Activated T-helper 2 cell treated with anti-CD3 and anti-CD28 coated beads, Interferon-gamma antibody, Interleukin-2, Interleukin-4, amounts not matched to agents 10 μg/mL and 5 μg/mL and 100 μg/mL, durations not matched to agents 14 hours and 24 hours and 36 hours (primary cell): ENCODE data around the gene CCDC88C. TPM values are rescaled to one million over a fixed set of nuclear protein-coding genes. Genes with fewer than 3 reads are reported as not detected.

Source experiments
- DNase-seq: peaks from one replicate; pipeline ENCODE4 v3.0.0; 2021; ENCODE audit warnings: low spot score
- H3K27ac Mint-ChIP-seq: one replicate; pipeline ENCODE4 v1.8.0; 2021; ENCODE audit warnings: mixed read lengths
- H3K27me3 Mint-ChIP-seq: one replicate; pipeline ENCODE4 v1.8.0; 2021; ENCODE audit warnings: low read depth, mixed read lengths
- H3K36me3 Mint-ChIP-seq: one replicate; pipeline ENCODE4 v1.8.0; 2021; ENCODE audit warnings: low read depth, mixed read lengths
- H3K4me1 Mint-ChIP-seq: one replicate; pipeline ENCODE4 v1.8.0; 2021; ENCODE audit warnings: low read depth, mixed read lengths
- H3K4me3 Mint-ChIP-seq: one replicate; pipeline ENCODE4 v1.8.0; 2021; ENCODE audit warnings: low read depth, mild to moderate bottlenecking, moderate library complexity, mixed read lengths
- H3K9me3 Mint-ChIP-seq: one replicate; pipeline ENCODE4 v1.8.0; 2021; ENCODE audit warnings: mixed read lengths
- intact Hi-C: fragments of 100-400 bp; cut with micrococcal nuclease; formaldehyde crosslinking; loops from one replicate; pipeline ENCODE4 v1.15.1; 2023
- total RNA-seq: library from RNA; stranded (reverse); gene quantifications from 2 replicates; pipeline ENCODE4 v1.2.3, GENCODE V29; 2022

CCDC88C gene
- total RNA-seq, 1 donor from 2014 or later: 95.3 TPM

DNA sequence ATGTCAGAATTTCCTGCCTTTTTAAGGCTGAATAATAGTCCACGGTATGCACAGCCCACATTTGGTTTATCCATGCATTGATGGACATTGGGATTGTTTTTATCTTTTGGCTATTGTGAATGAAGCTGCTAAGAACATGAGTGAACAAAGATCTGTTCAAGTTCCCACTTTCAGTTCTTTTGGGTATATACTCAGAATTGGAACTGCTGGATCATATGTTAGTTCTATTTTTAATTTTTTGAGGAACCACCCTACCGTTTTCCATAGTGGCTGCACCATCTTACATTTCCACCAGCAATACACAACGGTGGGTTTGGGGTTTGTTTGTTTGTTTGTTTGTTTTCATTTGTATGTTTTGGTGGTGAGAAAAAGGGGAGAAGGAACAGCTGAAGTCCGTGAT, 179.5 kb downstream of the CCDC88C start:
- no peak for DNase-seq
- no peaks in the 10 kb centered on the region for H3K9me3 Mint-ChIP-seq
- H3K36me3 Mint-ChIP-seq: peaks cover 77% of the 10 kb centered on the region
- H3K4me3 Mint-ChIP-seq: no peak overlapping the region
- no peaks in the 10 kb centered on the region for H3K27me3 Mint-ChIP-seq
- peak overlapping the region; percentile 63 for H3K27ac Mint-ChIP-seq
- H3K4me1 Mint-ChIP-seq: peaks cover 52% of the 10 kb centered on the region
- intact Hi-C loops: no loop called here

DNA sequence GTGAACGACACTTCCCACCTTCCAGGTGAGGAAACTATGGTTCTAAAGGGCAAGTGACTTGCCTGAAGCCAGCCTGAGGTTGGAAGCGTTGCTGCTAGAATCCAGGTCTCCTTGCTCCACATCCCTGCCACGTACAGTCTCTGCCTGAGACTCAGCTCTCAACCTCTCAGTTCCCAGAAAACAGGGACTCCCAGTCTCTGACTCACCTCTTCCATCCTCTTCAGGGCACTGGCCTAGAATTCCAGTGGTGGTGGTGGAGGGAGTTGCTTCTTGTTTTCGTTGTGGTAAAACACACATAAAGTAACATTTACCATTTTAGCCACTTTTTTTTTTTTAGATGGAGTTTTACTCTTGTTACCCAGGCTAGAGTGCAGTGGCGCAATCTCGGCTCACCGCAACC, 180.4 kb downstream of the CCDC88C start:
- H3K4me1 Mint-ChIP-seq: peaks cover 50% of the 10 kb centered on the region
- intact Hi-C loops: no loop called here
- H3K9me3 Mint-ChIP-seq: no peaks in the 10 kb centered on the region
- peaks cover 81% of the 10 kb centered on the region for H3K36me3 Mint-ChIP-seq
- peak overlapping the region; percentile 24 for H3K27ac Mint-ChIP-seq
- DNase-seq: no peak
- no peak overlapping the region for H3K4me3 Mint-ChIP-seq
- no peaks in the 10 kb centered on the region for H3K27me3 Mint-ChIP-seq

DNA sequence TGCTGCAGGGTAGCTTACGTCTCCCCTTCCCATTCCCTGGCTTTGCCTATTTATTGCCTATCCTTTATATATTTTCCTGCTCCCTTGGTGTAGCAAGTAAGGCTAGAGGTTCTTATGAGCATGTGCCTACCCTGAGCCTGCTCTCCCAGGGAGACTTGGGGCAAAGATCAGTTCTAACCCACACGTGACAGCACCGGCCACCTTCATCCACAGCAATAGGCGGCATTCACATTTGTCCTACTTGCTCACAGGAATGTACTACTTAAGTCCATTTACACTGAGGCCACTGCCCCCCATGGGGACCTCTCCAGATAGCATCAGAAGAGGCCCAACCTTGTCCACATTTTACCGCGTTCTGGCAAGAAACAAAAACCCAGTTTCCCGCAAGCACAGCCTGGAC, 181.8 kb downstream of the CCDC88C start:
- DNase-seq: no peak
- Mint-ChIP-seq H3K27me3 (no peaks in the 10 kb centered on the region), H3K4me1 (peaks cover 49% of the 10 kb centered on the region), H3K36me3 (peaks cover 83% of the 10 kb centered on the region), H3K27ac (peak overlapping the region; percentile 42), H3K9me3 (peaks cover 6% of the 10 kb centered on the region), H3K4me3 (no peak overlapping the region)
- intact Hi-C loops: no loop called here

DNA sequence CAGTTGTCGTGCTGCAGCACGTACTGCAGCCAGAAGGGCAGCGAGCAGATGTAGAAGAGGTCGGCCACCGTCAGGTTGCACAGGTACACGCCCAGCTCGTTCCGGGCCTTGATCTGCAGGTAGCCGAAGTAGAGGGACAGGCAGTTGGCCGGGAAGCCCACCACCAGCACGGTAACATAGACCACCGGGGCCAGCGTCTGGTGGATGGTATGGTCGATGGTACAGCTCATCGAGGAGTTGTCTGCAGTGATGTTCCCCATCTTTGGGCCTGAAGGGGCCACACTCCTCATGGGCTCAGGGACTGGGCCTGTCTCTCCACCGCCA, 182.9 kb downstream of the CCDC88C start:
- Mint-ChIP-seq H3K27me3 (no peaks in the 10 kb centered on the region), H3K27ac (no peak overlapping the region), H3K9me3 (peaks cover 9% of the 10 kb centered on the region), H3K36me3 (peaks cover 88% of the 10 kb centered on the region), H3K4me3 (no peak overlapping the region), H3K4me1 (peaks cover 52% of the 10 kb centered on the region)
- DNase-seq: no peak
- intact Hi-C loops: no loop called here

DNA sequence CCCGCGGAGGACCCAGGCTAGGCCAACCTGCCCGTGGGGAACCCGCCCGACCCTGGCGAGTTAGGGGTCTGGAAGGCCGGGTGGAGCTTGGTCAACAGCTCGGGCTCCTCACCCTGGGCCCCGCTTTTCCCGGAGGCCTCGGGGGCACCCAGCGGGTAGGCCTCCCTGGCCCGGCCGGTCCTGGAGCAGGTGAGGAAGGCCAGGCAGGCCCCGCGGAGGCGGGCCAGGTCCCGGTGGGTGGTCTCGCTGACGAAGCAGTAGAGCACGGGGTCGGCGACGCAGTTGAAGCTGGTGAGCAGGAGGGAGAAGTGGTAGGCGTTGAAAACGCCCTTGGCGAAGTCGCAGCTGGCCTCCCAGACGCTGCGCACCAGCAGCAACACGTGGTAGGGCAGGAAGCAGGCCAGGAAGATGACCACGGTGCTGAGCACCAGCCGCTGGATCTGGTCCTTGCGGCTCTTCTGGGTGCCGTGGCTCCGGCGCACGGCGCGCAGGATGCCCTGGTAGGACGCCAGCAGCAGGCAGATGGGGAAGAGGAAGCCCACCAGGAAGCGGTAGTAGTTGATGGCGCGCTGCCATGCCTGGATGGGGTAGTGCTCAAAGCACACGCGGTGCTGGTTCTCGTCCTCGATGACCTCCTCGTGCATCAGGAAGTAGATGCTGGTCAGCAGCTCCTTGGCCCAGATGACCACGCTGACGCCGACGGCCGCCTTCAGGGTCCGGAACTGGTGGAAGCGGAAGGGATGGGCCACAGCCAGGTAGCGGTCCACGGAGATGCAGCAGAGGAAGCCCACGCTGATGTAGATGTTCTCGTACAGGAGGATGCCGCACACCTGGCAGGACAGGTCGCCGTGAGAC, 183.5 kb downstream of the CCDC88C start:
- H3K27me3 Mint-ChIP-seq: no peaks in the 10 kb centered on the region
- no peak for DNase-seq
- peaks cover 52% of the 10 kb centered on the region for H3K4me1 Mint-ChIP-seq
- intact Hi-C loops: no loop called here
- H3K4me3 Mint-ChIP-seq: no peak overlapping the region
- H3K36me3 Mint-ChIP-seq: peaks cover 82% of the 10 kb centered on the region
- peaks cover 9% of the 10 kb centered on the region for H3K9me3 Mint-ChIP-seq
- H3K27ac Mint-ChIP-seq: no peak overlapping the region

DNA sequence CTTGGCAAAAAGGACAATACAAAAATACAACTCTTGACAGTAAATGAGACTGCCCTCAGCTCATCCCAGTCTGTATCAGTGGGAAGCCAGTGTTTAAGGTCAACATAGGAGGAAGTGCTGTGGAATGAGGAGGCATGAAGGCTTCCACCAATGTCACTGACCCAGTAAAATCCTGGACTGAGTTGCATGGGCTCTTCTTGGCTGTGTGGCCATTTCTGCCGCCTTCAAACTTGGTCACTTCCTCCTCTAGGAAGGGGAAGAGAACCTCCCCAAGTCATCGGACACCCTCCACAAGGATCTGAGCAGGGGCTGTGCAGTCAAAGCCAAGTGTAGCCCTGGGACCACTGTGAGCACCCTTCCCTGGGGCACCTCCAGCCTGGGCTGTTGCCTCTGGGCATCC, 185.0 kb downstream of the CCDC88C start:
- H3K36me3 Mint-ChIP-seq: peaks cover 67% of the 10 kb centered on the region
- intact Hi-C loops: no loop called here
- peaks cover 49% of the 10 kb centered on the region for H3K4me1 Mint-ChIP-seq
- H3K27ac Mint-ChIP-seq: peak overlapping the region; percentile 59
- no peak for DNase-seq
- H3K27me3 Mint-ChIP-seq: no peaks in the 10 kb centered on the region
- peaks cover 9% of the 10 kb centered on the region for H3K9me3 Mint-ChIP-seq
- no peak overlapping the region for H3K4me3 Mint-ChIP-seq

DNA sequence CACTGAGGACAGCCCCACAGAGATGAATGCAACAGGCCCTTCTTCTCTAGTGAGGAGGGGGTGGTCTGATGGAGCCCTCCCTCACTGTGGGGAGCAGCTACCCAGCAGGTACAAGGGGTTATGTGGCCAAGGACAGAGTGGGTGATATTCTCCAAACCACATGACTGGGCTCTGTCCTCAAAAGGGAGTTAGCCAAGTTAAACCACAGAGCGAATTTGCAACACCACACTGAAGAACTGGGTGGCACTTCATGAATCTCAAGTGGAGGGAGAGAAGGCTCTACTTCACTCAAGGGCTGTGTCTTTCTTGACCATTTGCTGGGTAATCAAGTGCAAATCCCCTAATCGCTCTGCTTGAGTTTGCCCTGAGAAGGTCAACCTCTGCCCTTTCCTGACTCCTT, 185.6 kb downstream of the CCDC88C start:
- DNase-seq: no peak
- H3K9me3 Mint-ChIP-seq: peaks cover 9% of the 10 kb centered on the region
- H3K36me3 Mint-ChIP-seq: peaks cover 63% of the 10 kb centered on the region
- peak overlapping the region; percentile 100 for H3K27ac Mint-ChIP-seq
- intact Hi-C loops: no loop called here
- no peak overlapping the region for H3K4me3 Mint-ChIP-seq
- no peaks in the 10 kb centered on the region for H3K27me3 Mint-ChIP-seq
- peaks cover 54% of the 10 kb centered on the region for H3K4me1 Mint-ChIP-seq

DNA sequence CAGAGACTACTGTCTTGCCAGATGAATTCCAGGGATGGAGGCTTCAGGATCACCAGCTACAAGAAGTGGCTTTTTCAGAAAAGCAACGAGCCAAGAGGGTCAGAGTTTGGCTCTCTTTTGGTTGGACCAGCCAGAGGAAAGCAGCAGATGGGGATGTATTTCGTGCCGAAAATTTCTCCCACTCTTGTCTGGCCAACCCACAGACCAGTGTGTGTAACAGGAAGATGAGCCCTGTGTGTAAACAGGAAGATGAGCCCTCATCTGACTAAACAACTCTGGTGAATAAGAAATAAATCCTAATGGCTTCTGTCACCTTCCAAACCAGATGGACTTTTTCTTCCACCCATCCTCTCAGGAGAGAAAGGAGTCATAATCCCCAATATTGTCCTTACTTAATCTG, 186.2 kb downstream of the CCDC88C start:
- peaks cover 9% of the 10 kb centered on the region for H3K9me3 Mint-ChIP-seq
- no peak for DNase-seq
- H3K4me3 Mint-ChIP-seq: peak overlapping the region; percentile 75
- H3K4me1 Mint-ChIP-seq: peaks cover 60% of the 10 kb centered on the region
- intact Hi-C loops: no loop called here
- H3K36me3 Mint-ChIP-seq: peaks cover 62% of the 10 kb centered on the region
- peak overlapping the region; percentile 100 for H3K27ac Mint-ChIP-seq
- no peaks in the 10 kb centered on the region for H3K27me3 Mint-ChIP-seq

DNA sequence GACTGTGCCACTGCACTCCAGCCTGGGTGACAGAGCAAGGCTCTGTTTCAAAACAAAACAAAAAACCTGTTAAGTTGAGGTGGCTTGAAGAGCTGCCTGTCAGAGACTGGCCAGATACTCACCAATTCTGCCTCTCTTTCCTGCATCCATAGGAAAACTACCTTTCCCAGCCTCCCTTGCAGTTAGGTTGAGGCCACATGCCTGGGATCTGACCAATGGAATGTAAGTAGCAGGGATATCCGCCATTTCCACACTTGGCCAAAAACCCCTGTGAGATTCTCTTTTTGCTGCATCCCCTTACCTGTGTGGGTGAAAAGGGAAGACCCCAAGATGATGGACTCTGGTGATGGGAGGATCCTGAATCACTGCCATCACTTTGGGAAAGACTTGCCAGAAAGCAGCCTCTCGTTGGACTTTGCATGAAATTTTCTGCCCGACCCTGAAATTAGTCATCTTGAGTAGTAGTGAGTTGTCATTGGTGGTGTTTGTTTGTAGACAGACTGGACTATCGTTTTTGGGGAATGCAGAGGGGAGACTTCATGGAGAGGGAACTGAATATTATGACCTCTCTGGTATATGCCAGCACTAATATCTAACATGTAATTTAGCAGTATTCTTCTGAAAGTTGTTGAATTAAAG, 187.1 kb downstream of the CCDC88C start:
- Mint-ChIP-seq H3K27ac (peak overlapping the region; percentile 100), H3K4me1 (peaks cover 67% of the 10 kb centered on the region), H3K27me3 (no peaks in the 10 kb centered on the region), H3K4me3 (peak overlapping the region; percentile 75), H3K9me3 (peaks cover 9% of the 10 kb centered on the region), H3K36me3 (peaks cover 59% of the 10 kb centered on the region)
- no peak for DNase-seq
- intact Hi-C loops: no loop called here

DNA sequence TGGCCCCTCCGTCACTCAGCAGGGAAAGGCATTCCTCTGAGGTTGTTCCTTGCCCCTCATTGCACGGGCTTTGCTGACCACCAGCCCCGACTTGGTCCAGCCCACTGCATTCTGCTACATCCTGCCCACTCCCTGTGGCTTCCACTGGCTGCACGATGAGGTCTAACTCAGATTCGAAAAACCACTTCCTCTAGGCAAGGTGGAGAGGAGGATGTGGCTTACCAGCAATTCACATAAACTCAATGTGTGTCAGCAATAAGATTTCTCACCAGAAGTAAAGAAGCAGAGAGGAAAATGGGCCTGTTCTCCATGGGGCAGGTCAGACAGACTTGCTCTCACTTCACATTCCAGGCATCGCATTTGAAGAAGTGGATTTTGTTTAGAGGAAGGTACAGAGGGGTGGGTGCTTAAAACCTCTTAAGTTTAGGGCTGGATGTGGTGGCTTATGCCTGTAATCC, 187.8 kb downstream of the CCDC88C start:
- peaks cover 59% of the 10 kb centered on the region for H3K36me3 Mint-ChIP-seq
- H3K27me3 Mint-ChIP-seq: no peaks in the 10 kb centered on the region
- H3K4me1 Mint-ChIP-seq: peaks cover 74% of the 10 kb centered on the region

DNA sequence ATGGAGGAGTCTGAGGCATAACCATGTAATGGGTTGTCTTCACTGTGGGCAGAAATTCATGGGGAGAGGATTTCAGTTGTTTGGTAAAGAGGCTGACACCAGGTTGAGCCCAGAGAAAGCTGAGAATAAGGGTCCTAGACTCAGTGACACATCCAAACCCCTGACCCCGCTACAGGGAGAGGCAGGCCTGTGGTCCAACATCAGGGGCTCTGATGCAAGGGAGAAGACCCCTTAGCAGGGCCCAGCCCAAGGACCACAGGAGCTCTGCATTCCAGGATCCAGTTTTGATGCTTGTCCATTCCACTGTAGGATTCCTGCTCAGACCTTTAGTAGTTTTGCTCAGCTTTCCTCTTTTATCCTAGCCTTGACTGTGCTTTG, 188.6 kb downstream of the CCDC88C start:
- peaks cover 9% of the 10 kb centered on the region for H3K9me3 Mint-ChIP-seq
- H3K36me3 Mint-ChIP-seq: peaks cover 56% of the 10 kb centered on the region
- intact Hi-C loops: loop anchor here (2.0 to 5.0 kb wide), 6 partner anchors 22 to 188 kb away; partner anchors contain the start of gene CCDC88C
- H3K4me1 Mint-ChIP-seq: peaks cover 76% of the 10 kb centered on the region
- peak overlapping the region; percentile 100 for H3K27ac Mint-ChIP-seq
- peak overlapping the region; percentile 75 for H3K4me3 Mint-ChIP-seq
- no peak for DNase-seq
- H3K27me3 Mint-ChIP-seq: no peaks in the 10 kb centered on the region

More for the DNA sequence above, 187.8 kb downstream of the CCDC88C start:
- H3K4me3 Mint-ChIP-seq: peak overlapping the region; percentile 75
- H3K9me3 Mint-ChIP-seq: peaks cover 9% of the 10 kb centered on the region
- peak; percentile 79 for DNase-seq
- H3K27ac Mint-ChIP-seq: peak overlapping the region; percentile 100
- intact Hi-C loops: loop anchor here (2.0 to 5.0 kb wide), 6 partner anchors 23 to 187 kb away; partner anchors contain the start of gene CCDC88C

DNA sequence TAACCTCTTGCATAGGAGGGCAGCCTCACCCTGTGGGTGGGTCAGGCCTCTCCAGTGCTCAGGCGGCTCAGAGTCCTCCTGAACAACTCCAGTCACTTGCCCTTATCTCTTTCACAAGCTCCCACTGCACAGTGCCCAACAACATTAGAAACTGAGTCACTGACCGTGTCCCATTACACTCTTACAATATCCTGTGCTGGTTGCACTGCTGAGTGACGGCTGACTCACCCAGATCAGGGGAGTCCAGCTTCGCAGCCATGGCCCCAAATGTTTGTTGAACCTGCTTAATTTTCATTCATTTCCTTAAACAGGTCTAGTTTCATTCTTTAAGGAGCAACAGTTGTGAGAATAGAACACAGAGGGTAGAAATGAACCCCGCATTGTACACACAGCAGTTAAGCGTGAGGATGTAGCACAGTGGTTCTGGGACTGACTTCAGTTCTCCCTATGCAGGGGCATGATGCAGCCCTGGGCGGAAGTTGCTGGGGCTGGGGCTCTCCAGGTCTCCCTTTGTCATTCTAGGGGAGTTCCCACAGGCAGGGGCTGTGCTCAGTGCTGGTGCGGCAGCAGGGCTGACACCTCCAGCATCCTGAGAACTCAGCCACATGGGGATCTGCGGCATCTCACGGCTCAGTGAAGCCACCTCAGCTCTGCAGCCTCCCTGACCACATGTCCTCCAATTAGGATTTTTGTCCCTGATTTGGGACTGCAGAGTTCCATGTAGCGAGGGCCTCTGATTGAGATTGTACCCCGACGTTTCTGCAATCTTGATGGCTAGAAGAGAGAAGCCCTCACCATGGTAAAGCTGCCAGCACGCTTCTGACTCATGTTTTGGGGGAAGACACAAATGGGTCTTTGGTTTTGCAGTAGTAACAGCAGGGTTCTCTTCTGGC, 189.3 kb downstream of the CCDC88C start:
- Mint-ChIP-seq H3K4me3 (peak overlapping the region; percentile 75), H3K27ac (peak overlapping the region; percentile 100), H3K4me1 (peaks cover 80% of the 10 kb centered on the region), H3K27me3 (no peaks in the 10 kb centered on the region), H3K36me3 (peaks cover 60% of the 10 kb centered on the region), H3K9me3 (peaks cover 11% of the 10 kb centered on the region)
- intact Hi-C loops: loop anchor here (1.0 to 5.0 kb wide), 10 partner anchors 15 to 258 kb away; partner anchors contain the start of gene CCDC88C
- DNase-seq: peak; percentile 76
